ENCODE results near the gene SPNS3. TPM values are rescaled to one million over a fixed set of nuclear protein-coding genes. Genes with fewer than 3 reads are reported as not detected.

Gene SPNS3
- total and polyA plus RNA-seq, 10 donors, result 1.1 to 7.2 (median 3.9) TPM

DNA sequence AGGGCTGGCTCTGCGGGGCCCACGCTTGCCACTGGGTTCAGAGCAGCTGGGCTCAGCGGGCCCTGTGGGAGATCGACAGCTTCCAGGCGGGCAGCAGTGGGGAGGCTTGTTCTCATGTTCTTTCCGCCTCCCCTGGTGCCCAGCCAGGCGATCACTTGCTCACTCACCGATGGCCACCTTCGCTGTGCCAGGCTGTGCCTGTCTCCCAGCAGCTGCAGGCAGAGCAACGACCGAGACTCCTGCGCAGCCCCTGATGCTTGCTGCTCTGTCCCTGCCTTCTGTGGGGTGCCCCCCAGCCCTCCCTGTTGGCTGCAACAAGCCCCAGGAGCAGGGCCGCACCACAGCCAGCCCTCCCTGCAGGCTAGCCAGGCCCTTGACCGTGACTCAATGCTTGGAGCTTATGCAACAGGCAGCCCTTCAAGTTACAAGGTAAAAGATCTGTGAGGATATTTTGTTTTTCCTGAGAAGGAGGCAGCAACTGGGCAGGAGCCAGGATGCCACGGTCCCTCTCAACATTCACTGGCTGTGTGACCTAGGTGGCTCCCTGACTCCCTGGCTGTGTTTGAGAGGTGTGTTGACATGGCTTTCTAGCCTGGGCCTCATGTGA lies 55.4 kb downstream of the SPNS3 start:
- Histone ChIP-seq H3K27ac (no peak overlapping the region), H3K9me3 (no peaks in the 10 kb centered on the region), H3K27me3 (replicated peaks in 1 of 7) (no peaks in the 10 kb centered on the region), H3K4me1 (peaks cover 11 to 75% (median 41%) of the 10 kb centered on the region in 6 donors), H3K4me3 (no peak overlapping the region), H3K36me3 (no peaks in the 10 kb centered on the region)
- no peak for DNase-seq
- intact Hi-C loops (cut with DNase I; ENCODE audit: low total_unique reads), result no loop called here
- TF ChIP-seq POLR2AphosphoS5 (IDR thresholded peaks at IDR 0.05), result no peak
- WGBS, 5 donors, result 83 to 93% (median 88%) methylated on average over 10 to 15 of the region's 15 CpGs

DNA sequence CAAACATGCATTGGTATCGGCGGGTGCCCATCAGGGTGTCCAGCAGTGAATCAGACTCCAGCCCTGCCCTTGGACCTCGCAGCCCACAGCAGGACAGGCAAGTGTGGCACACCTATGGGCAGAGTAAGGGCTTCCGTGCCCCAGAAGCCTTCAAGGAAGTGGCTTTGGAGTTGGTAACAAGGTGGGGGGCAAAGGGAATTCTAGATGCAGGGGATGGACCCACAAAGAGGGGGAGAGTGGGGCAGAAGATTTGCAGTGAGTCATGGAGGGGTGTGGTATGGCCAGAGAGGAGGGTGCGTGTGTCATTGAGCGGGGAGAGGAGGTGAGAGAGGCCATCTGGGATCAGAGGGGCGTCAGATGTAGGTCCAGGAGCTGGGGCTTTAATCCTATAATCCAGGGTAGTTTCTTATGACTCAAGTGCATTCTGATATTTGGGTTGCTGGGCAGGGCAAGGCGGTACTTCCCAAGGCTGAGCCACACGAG lies 56.4 kb downstream of the SPNS3 start:
- Histone ChIP-seq H3K36me3 (no peaks in the 10 kb centered on the region), H3K27me3 (replicated peaks in 1 of 7) (no peaks in the 10 kb centered on the region), H3K27ac (no peak overlapping the region), H3K4me1 (peaks cover 11 to 66% (median 39%) of the 10 kb centered on the region in 6 donors), H3K9me3 (no peaks in the 10 kb centered on the region), H3K4me3 (no peak overlapping the region)
- WGBS, 5 donors, result 78 to 92% (median 82%) methylated on average over 9 of the region's 9 CpGs
- intact Hi-C loops (cut with DNase I; ENCODE audit: low total_unique reads), result no loop called here
- DNase-seq, result no peak
- no peak for TF ChIP-seq POLR2AphosphoS5 (IDR thresholded peaks at IDR 0.05)
- TF ChIP-seq, protein P1, sequence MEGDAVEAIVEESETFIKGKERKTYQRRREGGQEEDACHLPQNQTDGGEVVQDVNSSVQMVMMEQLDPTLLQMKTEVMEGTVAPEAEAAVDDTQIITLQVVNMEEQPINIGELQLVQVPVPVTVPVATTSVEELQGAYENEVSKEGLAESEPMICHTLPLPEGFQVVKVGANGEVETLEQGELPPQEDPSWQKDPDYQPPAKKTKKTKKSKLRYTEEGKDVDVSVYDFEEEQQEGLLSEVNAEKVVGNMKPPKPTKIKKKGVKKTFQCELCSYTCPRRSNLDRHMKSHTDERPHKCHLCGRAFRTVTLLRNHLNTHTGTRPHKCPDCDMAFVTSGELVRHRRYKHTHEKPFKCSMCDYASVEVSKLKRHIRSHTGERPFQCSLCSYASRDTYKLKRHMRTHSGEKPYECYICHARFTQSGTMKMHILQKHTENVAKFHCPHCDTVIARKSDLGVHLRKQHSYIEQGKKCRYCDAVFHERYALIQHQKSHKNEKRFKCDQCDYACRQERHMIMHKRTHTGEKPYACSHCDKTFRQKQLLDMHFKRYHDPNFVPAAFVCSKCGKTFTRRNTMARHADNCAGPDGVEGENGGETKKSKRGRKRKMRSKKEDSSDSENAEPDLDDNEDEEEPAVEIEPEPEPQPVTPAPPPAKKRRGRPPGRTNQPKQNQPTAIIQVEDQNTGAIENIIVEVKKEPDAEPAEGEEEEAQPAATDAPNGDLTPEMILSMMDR (IDR thresholded peaks at IDR 0.05 in 8 of 11, conservative IDR thresholded peaks at IDR 0.05 in 3 of 11), result no peak
- no peak for TF ChIP-seq POLR2A (IDR thresholded peaks at IDR 0.05)

DNA sequence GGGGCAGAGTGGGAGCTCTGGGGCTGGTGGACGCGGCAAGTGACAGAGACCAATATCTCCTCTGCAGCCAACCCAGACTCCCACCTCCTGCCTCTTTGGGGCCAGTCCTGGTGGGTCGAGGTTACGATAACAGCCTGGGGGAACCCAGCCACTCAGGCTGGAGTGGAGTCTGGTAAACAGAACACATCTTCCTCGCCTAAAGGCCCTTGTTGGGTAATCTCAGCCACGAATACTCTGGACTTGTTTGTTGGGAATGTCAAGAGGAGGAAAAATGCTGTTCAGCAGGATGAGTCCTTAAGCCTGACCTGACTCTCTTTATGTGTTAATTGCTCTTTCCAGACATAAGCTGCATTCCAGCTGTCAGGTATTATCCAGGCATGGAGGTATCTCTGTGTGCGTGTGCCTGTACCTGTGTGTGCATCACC lies 56.9 kb downstream of the SPNS3 start:
- Histone ChIP-seq H3K27ac (no peak overlapping the region), H3K27me3 (replicated peaks in 1 of 7) (no peaks in the 10 kb centered on the region), H3K9me3 (no peaks in the 10 kb centered on the region), H3K4me3 (no peak overlapping the region), H3K36me3 (no peaks in the 10 kb centered on the region), H3K4me1 (peaks cover 11 to 61% (median 34%) of the 10 kb centered on the region in 6 donors)
- DNase-seq, result no peak
- TF ChIP-seq POLR2A (IDR thresholded peaks at IDR 0.05), result no peak
- TF ChIP-seq, protein P1 (IDR thresholded peaks at IDR 0.05 in 8 of 11, conservative IDR thresholded peaks at IDR 0.05 in 3 of 11), result no peak
- intact Hi-C loops (cut with DNase I; ENCODE audit: low total_unique reads), result no loop called here
- WGBS, 5 donors, result 76 to 92% (median 88%) methylated on average over 7 of the region's 7 CpGs

DNA sequence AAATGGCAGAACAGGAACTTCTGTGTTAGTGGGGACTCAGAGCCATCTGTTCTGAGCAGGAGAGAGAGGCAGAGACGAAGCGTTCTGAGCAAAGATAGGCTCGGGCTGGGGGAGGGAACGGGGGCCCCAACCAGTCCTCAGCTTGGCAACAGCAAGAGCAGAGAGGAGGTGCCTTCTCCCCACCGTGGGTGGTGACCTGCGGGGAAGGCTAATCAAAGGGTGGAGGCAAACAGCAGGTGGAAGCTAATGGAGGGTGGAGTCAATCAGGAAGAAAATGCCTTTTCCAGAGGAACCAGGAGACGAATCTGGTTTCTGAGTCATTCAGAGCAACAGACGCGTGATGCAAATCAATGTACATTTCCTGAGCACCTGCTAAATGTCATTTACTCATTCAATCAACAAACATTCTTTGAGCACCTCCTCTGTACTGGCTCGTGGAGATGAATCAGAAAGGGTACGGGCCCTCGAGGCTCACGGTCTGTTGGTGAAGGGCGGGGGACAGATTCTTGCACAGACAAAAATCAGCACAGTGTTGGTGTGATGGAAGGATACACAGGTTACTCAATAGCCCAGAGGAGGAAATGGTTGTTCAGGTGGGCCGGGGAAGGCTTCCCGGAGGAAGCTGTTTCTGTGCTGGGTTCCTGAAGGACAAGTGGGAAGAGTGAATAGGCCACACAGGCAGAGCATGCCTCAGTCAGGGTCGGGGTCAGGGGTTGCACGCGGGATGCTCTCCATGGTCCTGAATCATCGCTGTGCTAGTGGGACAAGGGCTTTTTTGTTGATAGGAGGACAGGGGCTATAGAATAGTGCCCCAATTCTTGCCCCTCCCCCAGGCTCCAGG lies 59.2 kb downstream of the SPNS3 start:
- H3K9me3 ChIP-seq, result no peaks in the 10 kb centered on the region
- intact Hi-C loops (cut with DNase I; ENCODE audit: low total_unique reads), result no loop called here
- H3K4me1 ChIP-seq, result peaks cover under 1 to 51% (median 21%) of the 10 kb centered on the region in 6 donors
- H3K27me3 ChIP-seq (replicated peaks in 1 of 7), result peaks cover 0 to 2% (median 0%) of the 10 kb centered on the region in 7 donors
- TF ChIP-seq, protein P1 (IDR thresholded peaks at IDR 0.05 in 8 of 11, conservative IDR thresholded peaks at IDR 0.05 in 3 of 11), result no peak
- TF ChIP-seq POLR2A (IDR thresholded peaks at IDR 0.05) (no peak), POLR2AphosphoS5 (IDR thresholded peaks at IDR 0.05) (no peak)
- no peak for DNase-seq
- WGBS, 5 donors, result 32 to 55% (median 41%) methylated on average over 20 of the region's 20 CpGs
- H3K4me3 ChIP-seq, result no peak overlapping the region
- no peak overlapping the region for H3K27ac ChIP-seq
- no peaks in the 10 kb centered on the region for H3K36me3 ChIP-seq

All from spleen (tissue), 11 donors.